NCI-H510A (cell line): ENCODE results near the gene EBF3.

Experiments used
- DNase-seq: peaks from one replicate; lab custom pipeline; 2025; lab: John Stamatoyannopoulos, UW

EBF3 gene

GRCh38 chr10:129942936-129943715, 20.9 kb downstream of the EBF3 start:
- no peak for DNase-seq

- no peak for DNase-seq
Observed at GRCh38 chr10:129942391-129942790, 21.7 kb downstream of the EBF3 start.

GRCh38 chr10:129942019-129942277, 22.1 kb downstream of the EBF3 start:
- no peak for DNase-seq

- no peak for DNase-seq
Observed at GRCh38 chr10:129941199-129942018, 22.7 kb downstream of the EBF3 start.

GRCh38 chr10:129940617-129941198, 23.4 kb downstream of the EBF3 start:
- no peak for DNase-seq

- DNase-seq: no peak
Observed at GRCh38 chr10:129939416-129940275, 24.4 kb downstream of the EBF3 start.

- no peak for DNase-seq
Observed at GRCh38 chr10:129938460-129938859, 25.6 kb downstream of the EBF3 start.

- no peak for DNase-seq
Observed at GRCh38 chr10:129937351-129937751, 26.7 kb downstream of the EBF3 start.

- DNase-seq: no peak
Observed at GRCh38 chr10:129936923-129937300, 27.2 kb downstream of the EBF3 start.

- DNase-seq: no peak
Observed at GRCh38 chr10:129936266-129936922, 27.7 kb downstream of the EBF3 start.

GRCh38 chr10:129935867-129936152, 28.3 kb downstream of the EBF3 start:
- DNase-seq: no peak

GRCh38 chr10:129935102-129935866, 28.8 kb downstream of the EBF3 start:
- no peak for DNase-seq

GRCh38 chr10:129934196-129934925, 29.7 kb downstream of the EBF3 start:
- no peak for DNase-seq

GRCh38 chr10:129933456-129934092, 30.5 kb downstream of the EBF3 start:
- no peak for DNase-seq

GRCh38 chr10:129932751-129933433, 31.2 kb downstream of the EBF3 start:
- no peak for DNase-seq

- DNase-seq: no peak
Observed at GRCh38 chr10:129932182-129932581, 31.9 kb downstream of the EBF3 start.

- no peak for DNase-seq
Observed at GRCh38 chr10:129929343-129930292, 34.5 kb downstream of the EBF3 start.
